HL-60/S4 treated with phorbol 12-myristate 13-acetate at 8.2 ng/mL for 4 days and 3 days (cell line): ENCODE measurements around the gene TSEN15.

Source experiments
- in situ Hi-C: fragments of 300-500 bp; cut with MboI; formaldehyde crosslinking; loops from 2 replicates; pipeline ENCODE4 v1.15.0; 2022; ENCODE audit warnings: low sequenced_read_pairs

TSEN15 gene

GRCh38 chr1:184052194-184052559 lies 647 bp downstream of the TSEN15 start:
- in situ Hi-C loops, result no loop called here

GRCh38 chr1:184052750-184053149 lies 1.2 kb downstream of the TSEN15 start:
- in situ Hi-C loops, result no loop called here

GRCh38 chr1:184053881-184054280 lies 2.4 kb downstream of the TSEN15 start:
- in situ Hi-C loops, result no loop called here

- in situ Hi-C loops, result no loop called here
These were observed 5.5 kb downstream of the TSEN15 start for GRCh38 chr1:184056921-184057555.

- in situ Hi-C loops, result no loop called here
These were observed 8.4 kb downstream of the TSEN15 start for GRCh38 chr1:184059887-184060286.

GRCh38 chr1:184060316-184060715 lies 8.8 kb downstream of the TSEN15 start:
- in situ Hi-C loops, result no loop called here

GRCh38 chr1:184061396-184062003 lies 10.0 kb downstream of the TSEN15 start:
- in situ Hi-C loops, result no loop called here

GRCh38 chr1:184062640-184063286 lies 11.2 kb downstream of the TSEN15 start:
- in situ Hi-C loops, result no loop called here

- in situ Hi-C loops, result no loop called here
These were observed 14.0 kb downstream of the TSEN15 start for GRCh38 chr1:184065559-184065958.

- in situ Hi-C loops, result no loop called here
These were observed 16.8 kb downstream of the TSEN15 start for GRCh38 chr1:184068354-184068753.

GRCh38 chr1:184069675-184070074 lies 18.1 kb downstream of the TSEN15 start:
- in situ Hi-C loops, result no loop called here

GRCh38 chr1:184072376-184072775 lies 20.8 kb downstream of the TSEN15 start:
- in situ Hi-C loops, result no loop called here

- in situ Hi-C loops, result no loop called here
These were observed 22.9 kb downstream of the TSEN15 start for GRCh38 chr1:184074383-184074782.

GRCh38 chr1:184075055-184076029 lies 23.8 kb downstream of the TSEN15 start:
- in situ Hi-C loops, result loop anchor here (25.0 kb wide), 2 partner anchors 487 to 587 kb away; no protein-coding TSS in a partner anchor

GRCh38 chr1:184078564-184079249 lies 27.2 kb downstream of the TSEN15 start:
- in situ Hi-C loops, result loop anchor here (25.0 kb wide), 2 partner anchors 484 to 584 kb away; no protein-coding TSS in a partner anchor

- in situ Hi-C loops, result loop anchor here (25.0 kb wide), 2 partner anchors 482 to 582 kb away; no protein-coding TSS in a partner anchor
These were observed 28.8 kb downstream of the TSEN15 start for GRCh38 chr1:184080309-184080708.

- in situ Hi-C loops, result loop anchor here (25.0 kb wide), 2 partner anchors 480 to 580 kb away; no protein-coding TSS in a partner anchor
These were observed 31.2 kb downstream of the TSEN15 start for GRCh38 chr1:184082541-184083415.

GRCh38 chr1:184085667-184086066 lies 34.1 kb downstream of the TSEN15 start:
- in situ Hi-C loops, result loop anchor here (25.0 kb wide), 2 partner anchors 477 to 577 kb away; no protein-coding TSS in a partner anchor

- in situ Hi-C loops, result loop anchor here (25.0 kb wide), 2 partner anchors 474 to 574 kb away; no protein-coding TSS in a partner anchor
These were observed 36.5 kb downstream of the TSEN15 start for GRCh38 chr1:184088037-184088436.
